Measurements from ENCODE around the gene ZNF512.
"Not testable (repeated sequence)": the region's sequence is repeated elsewhere in the genome, so short reads cannot be mapped to it uniquely, and the experiment has no call there.

ZNF512 gene

GRCh38 chr2:27584597-27584996 lies 1.8 kb downstream of the ZNF512 start:
- no peak for DNase-seq

GRCh38 chr2:27587025-27587424 lies 4.2 kb downstream of the ZNF512 start:
- DNase-seq: no peak

- no peak for DNase-seq
These were observed 5.5 kb downstream of the ZNF512 start for GRCh38 chr2:27588308-27588707.

GRCh38 chr2:27591745-27592144 lies 8.9 kb downstream of the ZNF512 start:
- no peak for DNase-seq

GRCh38 chr2:27593240-27593639 lies 10.4 kb downstream of the ZNF512 start:
- no peak for DNase-seq

GRCh38 chr2:27594020-27594703 lies 11.3 kb downstream of the ZNF512 start:
- not testable (repeated sequence) for DNase-seq

GRCh38 chr2:27595412-27595811 lies 12.6 kb downstream of the ZNF512 start:
- not testable (repeated sequence) for DNase-seq

GRCh38 chr2:27596627-27597026 lies 13.8 kb downstream of the ZNF512 start:
- no peak for DNase-seq

GRCh38 chr2:27606611-27607010 lies 23.8 kb downstream of the ZNF512 start:
- no peak for DNase-seq

- no peak for DNase-seq
These were observed 31.1 kb downstream of the ZNF512 start for GRCh38 chr2:27613985-27614384.

GRCh38 chr2:27615316-27615715 lies 32.5 kb downstream of the ZNF512 start:
- no peak for DNase-seq

- DNase-seq: no peak
These were observed 38.7 kb downstream of the ZNF512 start for GRCh38 chr2:27621524-27621923.

- no peak for DNase-seq
These were observed 40.1 kb downstream of the ZNF512 start for GRCh38 chr2:27622921-27623384.

GRCh38 chr2:27624943-27625342 lies 42.1 kb downstream of the ZNF512 start:
- no peak for DNase-seq

GRCh38 chr2:27626323-27626722 lies 43.5 kb downstream of the ZNF512 start:
- DNase-seq: not testable (repeated sequence)

- DNase-seq: not testable (repeated sequence)
These were observed 44.1 kb downstream of the ZNF512 start for GRCh38 chr2:27626921-27627320.

- no peak for DNase-seq
These were observed 45.3 kb downstream of the ZNF512 start for GRCh38 chr2:27627963-27628766.

- DNase-seq: peak; percentile 80
These were observed 46.2 kb downstream of the ZNF512 start, which contains the start of the genes CCDC121 and GPN1 for GRCh38 chr2:27628767-27629709. TSS of gene CCDC121 (minus strand) at chr2:27629012. CDS start at chr2:27627799, 1,213 bp downstream. TSS of gene GPN1 (plus strand) at chr2:27629050. CDS start at chr2:27629059, 9 bp downstream.

- DNase-seq: not testable (repeated sequence)
These were observed 47.4 kb downstream of the ZNF512 start for GRCh38 chr2:27630257-27630656.

GRCh38 chr2:27634291-27634690 lies 51.4 kb downstream of the ZNF512 start:
- no peak for DNase-seq

- DNase-seq: no peak
These were observed 53.9 kb downstream of the ZNF512 start for GRCh38 chr2:27636766-27637165.

- no peak for DNase-seq
These were observed 55.3 kb downstream of the ZNF512 start for GRCh38 chr2:27638037-27638637.

Measured in DMS79 (cell line).